GM18951 (cell line): ENCODE results near the gene AFF4.

ENCODE experiments used
- POLR2A ChIP-seq: IDR thresholded peaks from 4 replicates; pipeline ENCODE4 v1.6.1; 2011; ENCODE audit warnings: mild to moderate bottlenecking; ENCODE audit not compliant: insufficient read length, insufficient read depth; ENCODE audit errors: extremely low read depth
- in situ Hi-C: fragments of 300-500 bp; cut with MboI; formaldehyde crosslinking; loops from one replicate; pipeline ENCODE4 v1.12.0; 2022; ENCODE audit warnings: low sequenced_read_pairs, mixed read lengths, inconsistent platforms; ENCODE audit not compliant: unreplicated experiment

Gene AFF4

DNA sequence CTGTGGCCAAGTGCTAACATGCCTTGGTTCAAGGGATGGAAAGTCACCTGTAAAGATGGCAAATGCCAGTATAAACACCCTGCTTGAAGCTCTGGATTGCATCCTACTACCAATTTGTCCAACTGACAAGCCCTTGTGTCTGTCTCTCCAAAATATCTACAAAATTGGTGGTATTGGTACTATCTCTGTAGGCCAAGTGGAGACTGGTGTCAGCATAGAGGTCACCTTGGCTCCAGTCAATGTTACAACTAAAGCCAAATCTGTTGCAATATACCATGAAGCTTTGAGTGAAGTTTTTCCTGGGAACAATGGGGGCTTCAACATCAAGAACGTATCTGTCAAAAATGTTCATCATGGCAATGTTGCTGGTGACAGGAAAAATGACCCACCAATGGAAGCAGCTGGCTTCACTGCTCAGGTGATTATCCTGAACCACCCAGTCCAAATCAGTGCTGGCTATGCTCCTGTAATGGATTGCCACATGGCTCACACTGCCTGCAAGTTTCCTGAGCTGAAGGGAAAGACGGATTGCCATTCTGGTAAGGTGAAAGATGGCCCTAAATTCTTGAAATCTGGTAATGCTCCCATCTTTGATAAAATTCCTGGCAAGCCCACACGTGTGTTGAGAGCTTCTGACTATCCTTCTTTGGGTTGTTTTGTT is 19.9 kb downstream of the AFF4 start:
- no peak for TF ChIP-seq POLR2A
- in situ Hi-C loops = no loop called here

- in situ Hi-C loops = no loop called here
- TF ChIP-seq POLR2A = no peak
Measured at GRCh38 chr5:132941331-132941730, 22.1 kb downstream of the AFF4 start.

GRCh38 chr5:132928062-132928407 is 35.4 kb downstream of the AFF4 start:
- in situ Hi-C loops = no loop called here
- TF ChIP-seq POLR2A = no peak

- in situ Hi-C loops = no loop called here
- no peak for TF ChIP-seq POLR2A
Measured at GRCh38 chr5:132927355-132928061, 35.9 kb downstream of the AFF4 start.

GRCh38 chr5:132926437-132926836 is 37.0 kb downstream of the AFF4 start:
- no peak for TF ChIP-seq POLR2A
- in situ Hi-C loops = no loop called here

DNA sequence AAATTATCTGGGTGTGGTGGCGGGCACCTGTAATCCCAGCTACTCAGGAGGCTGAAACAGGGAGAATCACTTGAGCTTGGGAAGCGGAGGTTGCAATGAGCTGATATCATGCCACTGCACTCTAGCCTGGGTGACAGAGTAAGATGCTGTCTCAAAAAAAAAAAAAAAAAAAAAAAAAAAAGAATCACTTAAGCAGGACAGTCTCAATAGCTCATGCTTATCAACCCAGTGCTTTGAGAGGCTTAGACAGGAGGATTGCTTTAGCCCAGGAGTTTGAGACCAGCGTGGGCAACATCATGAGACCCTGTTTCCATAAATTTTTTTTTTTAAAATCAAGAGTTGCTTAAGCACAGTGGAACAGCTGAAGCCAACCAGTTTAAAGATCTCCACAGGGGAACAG is 47.3 kb downstream of the AFF4 start:
- TF ChIP-seq POLR2A = no peak
- in situ Hi-C loops = no loop called here

DNA sequence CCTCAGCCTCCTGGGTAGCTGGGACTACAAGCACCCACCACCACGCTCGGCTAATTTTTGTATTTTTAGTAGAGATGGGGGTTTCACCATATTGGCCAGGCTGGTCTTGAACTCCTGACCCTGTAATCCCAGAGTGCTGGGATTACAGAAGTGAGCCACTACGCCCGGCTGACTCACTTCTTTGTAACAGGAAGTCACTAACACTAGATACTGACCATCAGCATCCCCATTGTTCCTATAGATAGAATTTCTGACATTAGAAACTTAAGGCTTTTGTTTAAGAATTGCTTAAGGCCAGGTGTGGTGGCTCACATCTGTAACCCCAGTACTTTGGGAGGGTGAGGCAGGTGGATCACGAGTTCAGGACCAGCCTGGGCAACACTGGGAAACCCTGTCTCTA is 47.8 kb downstream of the AFF4 start:
- TF ChIP-seq POLR2A = no peak
- in situ Hi-C loops = no loop called here

- in situ Hi-C loops = no loop called here
- TF ChIP-seq POLR2A = no peak
Measured at GRCh38 chr5:132909702-132910101, 53.7 kb downstream of the AFF4 start.

DNA sequence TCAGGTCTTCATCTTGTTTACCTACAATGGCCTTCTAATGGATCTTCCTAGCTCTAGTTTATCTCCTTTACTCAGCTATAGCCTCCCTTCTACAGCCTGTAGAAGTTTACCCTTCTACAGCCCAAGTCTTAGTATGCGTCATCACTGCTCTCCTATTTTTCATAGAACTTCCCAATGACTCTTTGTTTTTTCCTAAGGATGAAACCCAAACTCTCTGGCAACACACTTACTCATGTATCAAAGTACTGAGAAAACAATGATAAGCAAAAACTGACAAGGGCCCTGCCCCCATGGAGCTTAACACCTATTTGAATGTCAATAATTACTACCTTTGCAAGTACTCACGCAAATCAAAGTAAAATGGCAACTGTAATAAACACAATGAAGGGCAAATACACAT is 56.3 kb downstream of the AFF4 start:
- no peak for TF ChIP-seq POLR2A
- in situ Hi-C loops = no loop called here

GRCh38 chr5:132905938-132906337 is 57.5 kb downstream of the AFF4 start:
- in situ Hi-C loops = no loop called here

DNA sequence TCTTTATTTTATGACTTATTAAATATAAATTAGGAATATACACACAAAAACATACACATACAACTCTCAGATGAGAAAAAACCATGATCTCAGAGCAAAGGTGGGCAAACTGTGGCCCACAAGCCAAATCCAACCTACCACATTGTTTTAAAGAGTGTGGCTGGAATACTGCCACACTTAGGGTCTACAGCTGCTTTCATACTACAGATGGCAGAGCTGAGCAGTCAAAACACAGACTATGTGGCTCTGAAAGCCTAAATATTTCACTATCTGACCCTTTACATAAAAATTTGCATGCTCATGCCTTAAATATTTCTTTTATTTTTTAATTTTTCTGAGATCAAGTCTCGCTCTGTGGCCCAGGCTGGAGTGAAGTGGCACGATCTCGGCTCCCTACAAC is 61.7 kb downstream of the AFF4 start:
- no peak for TF ChIP-seq POLR2A
- in situ Hi-C loops = no loop called here

More at GRCh38 chr5:132905938-132906337, 57.5 kb downstream of the AFF4 start:
- TF ChIP-seq POLR2A = no peak

DNA sequence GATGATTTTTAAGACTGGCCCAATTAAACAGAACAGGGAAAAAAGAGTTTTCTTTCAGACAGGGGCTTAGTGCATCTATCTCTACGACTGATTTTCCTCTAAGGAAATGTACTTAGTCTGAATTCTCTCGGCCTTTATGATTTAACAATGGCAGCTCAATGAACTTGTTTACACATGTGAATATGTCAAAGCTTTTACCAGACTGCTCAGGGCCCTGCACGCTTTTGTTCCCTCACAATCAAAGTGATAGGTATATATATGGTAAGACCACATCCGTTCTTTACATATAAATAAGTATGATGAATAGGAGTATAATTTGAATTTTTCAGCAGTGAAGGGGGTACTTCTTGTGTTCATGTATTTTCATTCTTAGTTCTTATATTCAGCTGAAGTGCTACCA is 62.4 kb downstream of the AFF4 start:
- in situ Hi-C loops = no loop called here
- TF ChIP-seq POLR2A = no peak

DNA sequence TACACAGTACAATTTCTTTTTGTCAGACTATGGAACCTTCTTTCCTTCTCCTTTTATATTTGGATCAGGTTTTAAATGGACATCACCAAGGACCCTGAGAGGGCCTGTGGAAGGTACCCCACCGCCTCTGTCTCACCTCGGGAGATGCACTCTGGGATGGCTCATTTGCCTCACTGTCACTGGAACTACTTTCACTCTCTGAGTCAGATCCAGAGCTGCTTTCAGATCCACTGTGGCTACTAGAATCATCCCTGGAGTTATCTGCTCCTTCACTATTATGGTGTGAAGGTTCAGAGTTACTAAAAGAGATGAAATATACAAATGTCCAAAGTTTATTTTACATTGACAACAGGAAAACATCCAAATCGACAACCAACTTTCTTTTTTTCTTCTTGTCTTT is 65.3 kb downstream of the AFF4 start:
- no peak for TF ChIP-seq POLR2A
- in situ Hi-C loops = no loop called here

- in situ Hi-C loops = no loop called here
- no peak for TF ChIP-seq POLR2A
Measured at GRCh38 chr5:132896685-132897084, 66.7 kb downstream of the AFF4 start.
